HG03457 (cell line): ENCODE measurements around the gene CLIC4.
"Not testable (repeated sequence)": the region's sequence is repeated elsewhere in the genome, so short reads cannot be mapped to it uniquely, and the experiment has no call there.

Source experiments
- ATAC-seq: cut with Tn5 transposase; IDR thresholded peaks from one replicate; pipeline ENCODE4 v1.9.1; 2021; ENCODE audit warnings: moderate number of reproducible peaks; ENCODE audit not compliant: unreplicated experiment

CLIC4 gene

DNA sequence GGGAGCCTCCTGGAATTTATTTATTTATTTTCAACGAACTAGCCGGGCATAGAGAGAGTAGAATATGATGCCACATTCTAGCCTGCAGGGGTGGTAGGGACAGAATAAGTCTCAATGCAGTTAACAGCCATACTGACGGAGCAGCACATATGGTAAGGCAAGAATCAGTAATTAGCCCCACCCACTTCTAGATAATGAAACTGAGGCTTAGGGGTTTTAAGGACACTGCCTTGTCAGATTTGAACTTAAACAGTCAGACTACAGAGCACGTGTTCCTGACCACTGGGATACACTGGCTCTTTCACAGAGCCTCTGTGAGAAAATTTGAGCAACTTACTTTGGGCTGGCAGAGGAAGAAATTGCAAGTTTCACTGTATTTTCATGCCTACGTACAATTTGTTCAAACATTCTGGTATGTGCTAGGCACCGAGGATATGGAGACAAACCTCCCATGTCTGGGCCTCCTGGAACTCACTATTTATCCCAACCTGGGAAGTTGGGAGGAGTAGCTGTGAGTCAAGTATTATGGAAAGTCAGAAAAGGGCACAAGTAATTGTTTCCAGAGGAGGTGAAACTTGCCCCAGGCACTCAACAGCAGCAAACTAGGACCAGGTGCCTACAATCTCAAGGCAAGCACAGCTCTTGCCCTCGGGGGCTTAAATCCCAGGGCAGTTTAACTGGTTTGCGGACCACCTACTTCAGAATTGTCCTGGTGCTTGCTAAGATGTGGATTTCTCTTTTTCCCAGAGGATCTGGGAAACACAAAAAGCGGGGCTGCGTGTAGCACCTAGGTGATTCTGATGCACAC is 1.6 kb upstream of the CLIC4 start:
- ATAC-seq: no peak

DNA sequence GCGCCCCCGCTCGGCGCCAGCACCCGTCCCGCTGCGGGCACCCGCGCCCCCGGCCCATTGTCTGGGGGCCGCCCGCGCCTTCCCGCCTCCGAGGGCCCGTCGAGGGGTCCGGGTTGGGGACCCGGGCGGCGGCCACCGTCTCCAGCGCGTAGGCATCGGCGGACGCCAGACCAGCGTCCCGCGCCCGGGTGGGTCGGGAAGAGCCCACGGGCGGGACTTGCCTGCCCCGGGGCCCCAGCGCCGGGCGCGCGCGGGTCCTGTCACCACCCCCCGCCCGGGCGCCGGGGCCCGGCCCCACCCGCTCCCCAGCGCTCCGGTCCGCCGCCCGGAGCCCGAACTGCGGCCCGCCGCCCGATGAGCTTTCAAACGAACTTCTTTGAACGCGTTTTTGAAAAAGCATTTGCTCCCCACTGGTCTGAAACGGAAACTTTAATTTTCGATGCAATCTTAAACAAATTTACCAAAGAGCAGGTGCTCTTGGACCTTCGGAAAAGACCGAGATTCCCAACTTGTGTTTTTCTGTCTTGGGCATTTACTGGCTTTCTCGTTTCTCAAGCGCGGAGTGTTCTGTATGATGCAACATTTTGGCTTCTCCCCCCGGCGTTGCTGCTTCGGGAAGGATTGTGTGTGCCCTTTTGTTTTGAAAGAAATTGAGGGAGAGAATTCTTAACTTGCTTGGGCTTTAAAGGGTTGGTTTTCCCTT is 615 bp downstream of the CLIC4 start:
- no peak for ATAC-seq

DNA sequence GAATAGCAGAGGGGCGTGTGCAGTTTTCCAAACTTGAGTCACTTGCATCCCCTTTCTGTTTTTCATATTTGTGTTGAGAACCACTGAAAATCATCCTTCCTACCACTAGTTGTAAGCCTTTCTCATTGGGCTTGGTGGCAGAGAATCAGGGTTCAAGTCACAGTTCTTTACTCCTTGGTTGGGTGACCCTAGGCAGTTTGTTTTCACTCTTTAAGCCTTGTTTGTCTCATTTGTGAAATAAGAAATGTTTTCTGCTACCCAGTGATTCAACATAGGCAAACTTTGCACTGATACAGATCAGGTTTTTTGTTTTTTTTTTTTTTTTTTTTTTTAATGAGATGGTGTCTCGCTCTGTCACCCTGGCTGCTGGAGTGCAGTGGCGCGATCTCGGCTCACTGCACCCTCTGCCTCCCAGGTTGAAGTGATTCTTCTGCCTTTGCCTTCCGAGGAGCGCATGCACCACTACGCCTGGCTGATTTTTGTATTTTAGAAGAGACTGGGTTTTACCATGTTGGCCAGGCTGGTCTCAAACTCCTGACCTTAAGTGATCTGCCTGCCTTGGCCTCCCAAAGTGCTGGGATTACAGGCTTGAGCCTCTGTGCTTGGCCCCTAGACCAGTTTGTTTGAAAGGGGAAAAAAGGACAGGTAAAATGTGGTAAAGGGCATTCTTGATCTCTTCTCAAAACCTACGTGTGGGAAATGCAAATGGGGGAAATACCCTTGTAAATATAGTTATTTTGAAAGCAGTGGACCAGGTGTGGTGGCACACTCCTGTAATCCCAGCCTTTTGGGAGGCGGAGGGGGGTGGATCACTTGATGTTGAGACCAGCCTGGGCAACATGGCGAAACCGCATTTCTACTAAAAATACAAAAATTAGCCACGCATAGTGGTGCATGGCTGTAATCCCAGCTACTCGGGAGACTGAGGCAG is 3.2 kb downstream of the CLIC4 start:
- no peak for ATAC-seq

DNA sequence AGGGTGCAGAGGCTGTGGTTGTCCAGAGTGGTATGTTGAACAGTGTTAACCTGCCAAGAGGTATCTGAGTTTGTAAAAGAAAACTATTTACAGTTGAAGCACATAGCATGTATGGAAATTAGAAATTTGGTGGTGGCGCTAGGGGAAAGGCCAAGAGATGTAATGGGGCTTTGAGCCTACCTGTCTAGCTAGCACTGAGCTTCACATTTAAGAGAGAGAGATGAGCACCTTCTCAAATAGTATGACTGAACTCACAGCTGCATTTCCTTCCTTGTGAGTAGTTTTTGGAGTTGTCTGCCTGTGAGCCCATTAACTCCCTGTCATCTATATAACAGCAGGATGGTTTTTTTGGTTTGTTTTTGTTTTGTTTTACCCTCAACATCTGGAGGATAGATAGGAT is 4.0 kb downstream of the CLIC4 start:
- no peak for ATAC-seq

DNA sequence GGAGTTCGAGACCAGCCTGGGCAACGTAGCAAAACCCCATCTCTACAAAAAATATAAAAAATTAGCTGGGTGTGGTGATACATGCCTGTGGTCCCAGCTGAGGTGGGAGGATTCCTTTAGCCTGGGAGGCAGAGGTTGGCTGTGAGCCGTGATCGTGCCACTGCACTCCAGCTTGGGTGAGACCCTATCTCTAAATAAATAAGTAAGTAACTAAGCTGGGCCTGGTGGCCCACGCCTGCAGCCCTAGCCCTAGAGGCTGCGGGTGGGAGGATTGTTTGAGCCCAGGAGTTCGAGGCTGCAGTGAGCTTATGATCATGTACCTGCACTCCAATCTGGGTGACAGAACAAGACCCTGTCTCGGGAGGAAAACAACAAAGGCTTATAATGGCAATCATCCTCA is 4.6 kb downstream of the CLIC4 start:
- ATAC-seq: no peak

DNA sequence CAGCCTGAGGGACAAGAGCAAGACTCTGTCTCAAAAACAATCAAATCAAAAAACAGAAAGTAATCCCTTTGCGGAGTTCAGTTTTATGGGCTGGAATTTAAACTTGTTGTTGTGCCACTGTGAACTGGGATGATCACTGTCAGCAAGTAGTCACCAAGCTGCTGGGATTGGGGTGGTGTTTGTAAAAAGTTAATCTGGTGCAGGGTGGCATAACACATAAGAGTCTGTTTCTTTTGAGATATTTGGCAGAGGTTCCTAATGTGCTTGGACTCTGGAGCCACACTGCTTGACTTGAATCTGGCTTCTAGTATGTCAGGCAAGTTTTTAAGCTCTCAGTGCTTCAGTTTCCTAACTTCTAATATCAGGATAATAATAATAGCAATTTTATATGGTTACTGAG is 6.6 kb downstream of the CLIC4 start:
- no peak for ATAC-seq

DNA sequence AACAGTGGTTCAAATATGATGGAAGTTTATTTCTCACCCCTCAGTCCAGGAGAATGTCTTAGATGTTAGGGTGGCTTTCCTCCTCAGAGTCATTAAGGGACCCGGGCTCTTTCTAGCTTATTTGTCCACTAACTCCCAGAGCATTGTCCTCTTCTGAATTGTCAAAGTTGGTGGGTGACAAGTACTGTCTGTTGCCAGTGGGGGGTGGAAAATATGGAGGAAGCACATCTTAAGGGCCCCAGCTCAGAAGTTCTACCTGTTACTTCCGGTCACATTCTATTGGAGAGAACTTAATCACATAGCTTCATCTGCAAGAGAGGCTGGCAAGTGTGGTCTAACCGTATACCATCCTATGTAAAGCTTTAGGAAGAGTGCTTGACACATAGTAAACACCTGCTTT is 7.1 kb downstream of the CLIC4 start:
- no peak for ATAC-seq

DNA sequence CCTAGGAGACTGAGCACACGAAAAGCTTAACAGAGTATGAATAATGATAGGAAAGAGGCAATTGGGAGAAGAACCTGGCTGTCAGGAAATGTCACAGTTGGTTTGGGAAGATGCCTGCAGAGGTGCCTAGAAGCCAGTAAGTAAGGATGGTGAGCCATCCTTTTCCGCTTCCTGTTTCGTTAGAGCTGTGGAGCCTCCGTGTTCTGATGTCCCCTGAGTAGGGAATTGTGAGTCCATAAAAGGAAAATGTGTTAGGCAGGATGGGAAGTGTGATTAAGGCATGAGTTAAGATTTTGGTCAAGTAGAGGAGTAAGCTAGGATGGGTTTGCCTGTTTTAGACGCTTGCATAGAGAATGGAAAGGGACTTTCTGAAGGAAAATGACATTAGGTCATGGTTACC is 9.0 kb downstream of the CLIC4 start:
- ATAC-seq: no peak

DNA sequence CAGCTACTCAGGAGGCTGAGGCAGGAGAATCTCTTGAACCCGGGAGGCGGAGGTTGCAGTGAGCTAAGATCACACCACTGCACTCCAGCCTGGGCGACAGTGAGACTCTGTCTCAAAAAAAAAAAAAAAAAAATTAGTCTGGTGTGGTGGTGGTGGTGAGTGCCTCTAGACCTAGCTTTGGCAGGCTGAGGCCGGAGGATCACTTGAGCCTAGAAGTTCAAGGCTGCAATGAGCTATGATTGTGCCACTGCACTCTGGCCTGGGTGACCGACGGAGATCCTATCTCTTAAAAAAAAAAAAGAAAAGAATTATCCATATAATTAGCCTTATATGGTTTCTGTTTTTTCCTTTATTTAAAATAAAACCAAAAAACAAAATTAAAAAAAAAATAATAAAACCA is 10.1 kb downstream of the CLIC4 start:
- ATAC-seq: not testable (repeated sequence)

DNA sequence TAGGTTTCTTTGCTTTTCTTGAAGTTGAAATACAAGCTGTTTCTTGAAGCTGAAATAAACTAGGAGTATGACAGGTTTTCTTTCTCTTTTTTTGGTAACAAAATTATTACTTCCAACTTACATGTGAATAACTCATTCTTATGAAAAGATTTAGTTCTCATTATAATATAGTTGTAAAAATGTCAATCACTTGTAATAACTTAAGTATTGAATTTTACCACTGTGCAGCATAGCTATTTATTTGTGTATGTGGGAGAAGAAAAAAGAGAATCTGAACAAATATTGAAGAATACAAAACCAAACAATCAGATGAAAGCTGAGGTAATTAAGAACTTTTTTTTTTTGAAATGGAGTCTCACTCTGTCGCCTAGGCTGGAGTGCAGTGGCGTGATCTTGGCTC is 11.1 kb downstream of the CLIC4 start:
- no peak for ATAC-seq

DNA sequence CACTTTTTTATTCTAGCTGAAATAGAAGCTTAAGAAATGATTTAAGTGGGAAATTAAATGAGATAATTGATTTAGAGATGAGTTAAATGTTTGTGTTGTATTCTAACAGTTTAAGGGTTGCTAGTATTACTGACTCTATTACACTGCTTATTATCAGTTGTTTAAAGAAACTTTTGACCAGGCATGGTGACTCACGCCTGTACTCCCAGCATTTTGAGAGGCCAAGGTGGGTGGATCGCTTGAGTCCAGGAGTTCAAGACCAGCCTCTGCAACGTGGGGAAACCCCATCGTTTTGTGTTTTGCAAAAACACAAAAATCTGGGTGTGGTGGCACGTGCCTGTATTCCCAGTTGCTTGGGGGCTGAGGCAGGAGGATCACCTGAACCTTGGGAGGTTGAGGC is 14.2 kb downstream of the CLIC4 start:
- ATAC-seq: no peak

DNA sequence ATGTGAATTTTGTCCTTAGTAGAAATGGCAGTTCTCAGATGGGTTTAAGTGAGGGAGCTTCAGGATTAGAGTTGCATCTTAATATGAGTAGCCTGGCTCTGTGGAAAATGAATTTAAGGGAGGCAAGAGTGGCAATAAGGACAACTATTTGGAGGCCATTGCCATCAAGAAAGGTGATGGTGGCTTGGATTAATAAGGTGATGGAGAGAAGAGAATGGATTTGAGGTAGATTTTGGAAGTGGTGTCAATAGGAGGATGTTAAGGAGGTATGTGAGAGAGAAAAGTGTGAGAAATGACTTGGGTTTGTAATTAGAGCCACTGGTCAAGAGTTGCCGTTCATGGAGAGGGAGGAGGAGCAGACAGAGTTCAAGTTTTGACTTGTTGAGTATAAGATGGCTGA is 16.3 kb downstream of the CLIC4 start:
- no peak for ATAC-seq

DNA sequence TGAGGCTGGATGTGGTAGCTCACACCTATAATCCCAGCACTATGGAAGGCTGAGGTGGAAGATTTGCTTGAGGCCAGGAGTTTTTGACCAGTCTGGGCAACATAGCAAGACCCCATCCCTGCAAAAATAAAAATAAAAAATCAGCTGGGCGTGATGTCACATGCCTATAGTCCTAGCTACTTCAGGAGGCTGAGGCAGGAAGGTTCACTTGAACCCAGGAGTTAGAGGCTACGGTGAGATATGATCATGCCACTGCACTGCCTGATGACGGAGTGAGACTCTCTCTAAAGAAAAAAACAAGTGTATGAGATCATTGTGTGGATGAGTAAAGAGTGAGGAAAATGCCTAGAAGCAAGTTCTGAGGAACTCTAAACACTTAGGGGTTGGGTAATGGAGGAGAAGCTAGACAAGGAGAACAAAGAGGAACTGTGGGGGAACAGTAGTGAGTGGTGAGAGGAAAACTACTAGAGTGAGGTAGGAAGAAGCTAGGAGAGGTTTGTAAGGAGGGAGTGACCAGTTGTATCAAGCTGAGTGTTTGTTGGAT is 17.0 kb downstream of the CLIC4 start:
- ATAC-seq: no peak

DNA sequence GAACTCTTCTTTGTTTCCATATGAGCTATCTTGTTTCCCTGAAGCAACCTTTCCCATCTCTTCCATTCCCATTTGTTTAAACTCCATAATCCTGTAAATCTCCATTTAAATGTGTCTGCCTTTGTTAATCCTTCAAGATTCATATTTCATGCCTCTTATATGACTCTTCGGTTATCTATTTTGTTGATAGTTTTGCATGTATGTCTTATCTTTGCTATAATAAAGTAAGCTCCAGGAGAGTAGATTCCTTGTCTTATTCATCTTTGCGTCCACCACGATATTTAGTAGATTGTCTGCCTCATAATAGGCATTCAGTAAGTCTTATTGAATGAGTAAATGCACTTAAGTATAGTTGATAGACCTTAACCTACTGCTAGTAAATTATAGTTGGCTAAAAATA is 18.4 kb downstream of the CLIC4 start:
- ATAC-seq: no peak

DNA sequence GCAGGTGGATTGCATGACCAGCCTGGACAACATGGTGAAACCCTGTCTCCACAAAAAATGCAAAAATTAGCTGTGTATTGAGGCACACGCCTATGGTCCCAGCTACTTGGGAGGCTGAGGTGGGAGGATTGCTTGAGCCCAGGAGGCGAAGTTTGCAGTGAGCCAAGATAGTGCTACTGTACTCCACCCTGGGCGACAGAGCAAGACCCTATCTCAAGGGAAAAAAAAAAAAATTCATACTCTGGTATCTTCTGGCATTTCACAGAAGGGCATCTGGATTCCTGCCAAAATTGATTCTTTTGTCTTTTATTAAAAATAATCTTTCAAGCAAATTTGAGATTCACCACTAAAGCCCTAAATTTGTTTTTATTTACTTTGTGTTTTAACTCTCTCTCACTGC is 19.2 kb downstream of the CLIC4 start:
- no peak for ATAC-seq

DNA sequence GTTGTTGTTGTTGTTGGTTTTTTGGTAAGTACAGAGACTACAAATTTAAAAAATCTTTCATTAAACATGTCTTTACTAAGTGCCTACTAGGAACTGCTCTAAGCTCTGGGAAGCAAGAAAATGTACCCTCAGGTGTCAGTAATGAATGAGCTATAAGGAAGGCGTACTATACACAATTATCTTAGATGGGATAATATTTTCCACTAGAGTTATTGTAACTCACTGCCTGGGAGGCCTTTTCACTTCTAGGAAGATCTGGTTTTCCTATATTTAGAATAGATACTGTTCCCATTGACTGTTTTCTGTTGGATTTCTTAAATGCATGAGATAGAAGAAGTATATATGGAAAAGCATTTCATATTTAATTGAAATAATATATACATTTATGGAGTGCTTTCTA is 19.6 kb downstream of the CLIC4 start:
- ATAC-seq: no peak

DNA sequence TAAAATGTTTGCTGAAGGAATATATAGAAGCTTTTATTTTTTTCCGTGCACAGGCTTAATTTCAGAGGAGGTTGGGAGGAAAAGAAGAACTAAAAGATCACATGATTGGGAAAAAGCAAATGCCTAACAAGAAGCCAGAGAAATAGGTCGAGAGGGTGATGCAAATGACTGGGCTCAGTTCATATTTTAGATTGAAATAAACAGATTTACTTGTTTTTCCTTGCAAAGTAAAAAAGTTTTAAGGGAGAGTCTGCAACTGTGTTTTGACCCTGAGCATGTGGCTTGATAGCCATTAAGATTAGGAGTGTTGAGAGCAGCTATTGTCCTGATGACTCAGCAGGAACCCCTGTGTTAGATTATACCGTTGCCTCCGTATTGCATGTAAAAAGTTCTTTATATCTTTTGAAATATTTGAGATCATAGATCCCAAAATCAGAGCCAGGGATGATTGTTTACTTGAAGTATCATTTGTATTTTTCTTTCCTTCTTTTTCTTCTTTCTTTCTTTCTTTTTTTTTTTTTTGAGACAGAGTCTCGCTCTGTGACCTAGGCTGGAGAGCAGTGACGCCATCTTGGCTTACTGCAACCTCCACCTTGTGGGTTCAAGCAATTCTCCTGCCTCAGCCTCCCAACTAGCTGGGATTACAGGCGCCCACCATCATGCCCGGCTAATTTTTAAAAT is 20.2 kb downstream of the CLIC4 start:
- ATAC-seq: no peak

DNA sequence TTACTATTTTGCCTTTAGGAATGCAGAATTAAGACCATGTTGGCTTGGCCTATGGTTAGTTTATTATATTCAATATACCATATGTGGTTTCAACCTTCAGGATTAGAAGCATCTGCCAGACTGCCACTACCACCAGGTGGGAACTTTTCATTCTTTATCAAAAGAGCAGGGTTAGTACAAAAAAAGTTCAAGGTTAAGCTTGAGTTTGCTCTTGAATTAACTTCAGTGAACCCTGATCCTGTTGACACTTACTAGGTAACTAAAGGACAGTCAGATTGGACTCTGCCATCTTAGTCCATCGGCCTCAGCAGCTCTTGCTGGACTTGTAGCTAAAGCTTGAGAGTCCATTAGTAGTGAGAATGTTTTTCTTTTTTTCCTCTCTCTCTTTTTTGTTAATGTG is 22.1 kb downstream of the CLIC4 start:
- no peak for ATAC-seq

DNA sequence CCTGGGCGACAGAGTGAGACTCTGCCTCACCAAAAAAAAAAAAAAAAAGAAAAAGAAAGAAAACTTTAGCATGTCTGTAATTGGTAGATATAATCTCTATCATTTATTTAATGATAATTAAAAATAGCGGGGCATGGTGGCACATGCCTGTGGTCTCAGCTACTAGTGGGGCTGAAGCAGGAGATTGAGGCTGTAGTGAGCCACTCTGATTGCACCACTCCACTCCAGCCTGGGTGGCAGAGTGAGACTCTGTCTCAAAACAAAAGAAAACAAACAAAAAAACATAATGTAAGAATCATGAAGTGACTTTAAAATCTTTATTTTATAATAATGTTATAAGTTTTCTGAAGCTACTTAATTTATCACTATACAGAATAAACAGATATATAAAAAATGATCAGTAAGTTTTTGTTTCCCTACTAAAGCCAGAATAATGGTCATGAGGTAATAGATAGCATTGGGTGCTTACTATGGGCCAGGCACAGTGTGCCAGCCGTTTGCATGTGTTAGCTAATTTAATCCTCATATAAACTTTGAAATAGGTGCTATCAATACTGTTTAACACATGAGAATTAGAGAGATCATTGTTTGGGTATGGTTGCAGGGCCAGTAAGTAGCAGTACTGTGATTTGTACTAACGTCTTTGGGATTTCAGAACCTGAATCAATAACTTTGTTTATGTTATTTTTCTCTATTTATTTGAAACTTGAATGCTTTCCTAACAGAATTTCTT is 23.8 kb downstream of the CLIC4 start:
- no peak for ATAC-seq
